Right cardiac atrium (tissue), 5 donors: Measurements from ENCODE around the gene XCR1. TPM values are rescaled to one million over a fixed set of nuclear protein-coding genes. Genes with fewer than 3 reads are reported as not detected.
A peak's percentile ranks its signal among the peaks of the same experiment; 100 is the strongest.

ENCODE experiments used
- ATAC-seq, 2 donors: fragments of 200-7000 bp; cut with Tn5 transposase; one replicate each; pipeline versions ENCODE4 v1.8.0 to v1.9.1; 2020; ENCODE audit warnings: moderate library complexity in 2 of 2, mild to moderate bottlenecking in 1 of 2
- DNase-seq, 3 donors: peaks; one replicate each; pipeline ENCODE4 v3.0.0-alpha.2; 2020
- H3K27ac ChIP-seq: one replicate; pipeline ENCODE4 v1.5.1; 2013; ENCODE audit warnings: mild to moderate bottlenecking, low read length, control low read depth, moderate library complexity
- H3K27me3 ChIP-seq: one replicate; pipeline ENCODE4 v1.6.1; 2013; ENCODE audit not compliant: control insufficient read depth, insufficient read depth
- H3K4me1 ChIP-seq: one replicate; pipeline ENCODE4 v1.6.1; 2013; ENCODE audit warnings: low read length; ENCODE audit not compliant: control insufficient read depth, insufficient read depth
- H3K4me3 ChIP-seq: one replicate; pipeline ENCODE4 v1.5.1; 2013; ENCODE audit warnings: low read length, control low read depth
- H3K9me3 ChIP-seq: one replicate; pipeline ENCODE4 v1.6.1; 2013; ENCODE audit warnings: low read length; ENCODE audit not compliant: control insufficient read depth
- WGBS: extraction: QIAGEN DNeasy Blood & Tissue Kit; methylation state at CpG from one replicate; pipeline ENCODE4 v1.1.7; 2013; 5-methylcytosine and 5-hydroxymethylcytosine counted together
- intact Hi-C, 4 donors: fragments of 100-400 bp; cut with DNase I; formaldehyde crosslinking; loops; one replicate each; pipeline versions ENCODE4 v1.11.0 to v1.14.0; 2022 to 2023
- polyA plus RNA-seq: library from polyadenylated mRNA; stranded (reverse); fragments of 200-250 nt; gene quantifications from one replicate; pipeline ENCODE4 v1.2.3, GENCODE V29; 2013
- total RNA-seq, 4 donors: library from RNA; stranded (reverse); fragmentation: NEBNext Ultra II Directional; extraction: Animal tissue kit (Norgen Biotek cat#: 25700); gene quantifications; one replicate each; pipeline ENCODE4 v1.2.1, GENCODE V29; 2021
- donor health status: healthy with polysubstance abuse.
- donor health status: DM: no; HTN: yes; CAD: no.
- donor health status: DM: no; HTN: no; CAD: no.
- donor health status: DM: no; HTN: yes; CAD: no; lungs with severe emphysema.
- donor health status: DM: yes; HTN: yes; CAD: no.

Gene XCR1
- total and polyA plus RNA-seq, 5 donors = 0.06 TPM; not detected in 4

DNA sequence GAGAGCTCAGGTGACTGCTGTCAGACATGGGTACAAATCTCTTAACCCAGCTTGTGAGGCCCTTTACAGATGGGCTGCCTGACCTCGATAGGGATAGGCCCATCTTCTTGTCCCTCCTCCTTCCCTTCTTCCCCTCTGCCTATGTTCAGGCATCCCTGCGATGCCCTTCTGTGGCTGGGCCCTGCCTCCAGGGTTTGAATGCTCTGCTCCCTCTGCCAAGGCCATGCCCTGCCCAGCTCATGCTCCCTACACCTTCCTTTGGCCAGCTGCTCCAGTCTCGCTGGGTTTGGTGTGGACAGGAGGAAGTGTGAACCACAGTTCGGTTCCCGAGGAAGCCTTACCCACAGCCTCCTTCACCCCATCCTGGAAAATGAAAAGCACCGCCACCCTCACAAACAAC lies 35.9 kb downstream of the XCR1 start:
- DNase-seq (no peak), ATAC-seq (no peak)
- Histone ChIP-seq H3K27ac (peak overlapping the region; percentile 92), H3K4me1 (peaks cover 44% of the 10 kb centered on the region), H3K27me3 (no peaks in the 10 kb centered on the region), H3K9me3 (no peaks in the 10 kb centered on the region), H3K4me3 (no peak overlapping the region)
- intact Hi-C loops = no loop called here
- WGBS = 62% methylated on average over 6 of the region's 6 CpGs

DNA sequence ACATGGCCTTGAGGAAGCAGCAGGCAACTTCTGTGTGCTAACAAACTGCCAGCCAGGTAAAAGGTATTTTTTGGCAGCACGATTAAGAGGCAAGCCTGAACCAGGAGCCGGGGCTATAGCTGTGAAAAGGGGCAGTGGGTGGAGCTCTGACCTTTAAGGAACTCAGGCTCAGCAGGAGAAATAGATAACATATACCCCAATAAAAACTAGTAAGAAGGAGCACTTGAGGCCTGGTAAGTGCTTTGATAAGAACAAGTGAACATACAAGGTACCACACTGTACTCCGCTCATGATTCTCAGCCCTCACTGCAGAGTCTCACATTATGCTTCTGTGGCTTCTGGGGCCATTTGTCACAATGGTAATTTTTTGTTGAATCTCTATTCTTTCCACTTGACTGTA lies 37.1 kb downstream of the XCR1 start:
- DNase-seq = no peak
- intact Hi-C loops = no loop called here
- Histone ChIP-seq H3K9me3 (no peaks in the 10 kb centered on the region), H3K27me3 (no peaks in the 10 kb centered on the region), H3K4me3 (no peak overlapping the region), H3K27ac (peak overlapping the region; percentile 83), H3K4me1 (peaks cover 44% of the 10 kb centered on the region)
- ATAC-seq = no peak
- WGBS = 53% methylated on average over 3 of the region's 3 CpGs

DNA sequence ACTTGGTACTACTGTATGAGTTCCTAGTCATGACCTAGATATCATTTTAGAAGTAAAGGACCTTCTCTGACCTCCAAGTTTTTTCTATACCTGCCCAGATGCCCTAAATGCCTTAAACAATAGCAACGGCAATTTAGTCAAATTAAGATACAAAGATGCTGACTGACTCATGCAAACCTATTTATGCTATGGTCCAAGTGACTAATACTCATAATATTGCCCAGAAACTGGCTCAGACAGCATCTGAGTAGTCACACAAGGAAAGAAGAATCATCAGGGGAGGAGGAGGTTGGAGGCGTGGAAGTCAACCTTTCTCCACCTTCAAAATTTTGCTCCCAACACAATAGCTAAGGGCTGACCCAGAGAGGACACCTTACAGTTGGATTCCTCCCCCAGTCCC lies 38.5 kb downstream of the XCR1 start:
- intact Hi-C loops = no loop called here
- no peak for DNase-seq
- H3K4me1 ChIP-seq = peaks cover 48% of the 10 kb centered on the region
- no peaks in the 10 kb centered on the region for H3K27me3 ChIP-seq
- no peak overlapping the region for H3K4me3 ChIP-seq
- WGBS = 74% methylated on average over 2 of the region's 2 CpGs
- peak overlapping the region; percentile 83 for H3K27ac ChIP-seq
- no peak for ATAC-seq
- no peaks in the 10 kb centered on the region for H3K9me3 ChIP-seq

GRCh38 chr3:45988362-45988761 lies 38.9 kb downstream of the XCR1 start:
- H3K27me3 ChIP-seq = no peaks in the 10 kb centered on the region
- H3K27ac ChIP-seq = peak overlapping the region; percentile 99
- WGBS = 63% methylated on average over 4 of the region's 4 CpGs
- DNase-seq (no peak), ATAC-seq (no peak)
- intact Hi-C loops = no loop called here
- peaks cover 48% of the 10 kb centered on the region for H3K4me1 ChIP-seq
- no peak overlapping the region for H3K4me3 ChIP-seq
- H3K9me3 ChIP-seq = no peaks in the 10 kb centered on the region

DNA sequence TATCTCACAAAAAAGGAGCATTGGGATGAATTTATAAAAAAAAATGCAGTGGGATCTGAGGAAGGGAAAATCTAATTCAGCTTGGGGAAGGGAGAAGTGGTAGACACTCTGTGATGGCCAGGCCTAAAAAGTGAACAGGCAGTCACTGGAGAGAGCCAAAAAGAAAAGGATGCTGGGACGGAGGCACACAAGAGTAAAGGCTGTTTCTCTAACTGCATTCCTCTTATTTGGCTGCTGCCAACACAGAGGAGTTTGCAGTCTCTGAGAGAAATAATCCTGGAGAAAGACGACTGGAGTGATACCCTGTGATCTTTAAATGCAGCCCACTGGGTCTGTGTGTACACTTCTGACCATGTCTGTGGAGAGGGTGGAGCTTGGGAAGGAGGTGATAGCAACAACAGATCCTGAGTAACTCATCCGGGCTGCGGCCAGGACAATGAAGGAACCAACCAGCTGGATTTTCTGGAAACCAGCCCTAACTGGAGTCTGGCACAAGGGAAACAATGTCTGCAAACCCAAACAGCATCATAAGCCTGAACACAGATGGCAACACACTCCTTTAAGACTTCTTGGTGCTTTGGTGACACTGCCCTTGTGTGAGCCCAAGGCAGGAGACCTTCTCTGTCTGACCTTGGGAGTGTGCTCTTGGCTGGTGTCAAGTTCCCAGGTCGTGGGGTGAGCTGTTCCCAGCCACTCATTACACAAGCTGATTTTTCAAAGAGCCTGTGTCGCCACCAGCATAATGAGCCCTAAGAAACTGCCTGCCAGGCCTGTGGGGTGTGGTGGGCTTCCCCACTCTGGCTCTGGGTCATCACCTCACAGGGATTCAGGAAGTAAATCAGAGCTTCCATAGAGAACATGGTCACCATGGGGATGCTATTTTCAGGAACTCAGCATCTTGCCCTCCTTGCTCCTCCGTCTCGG lies 39.7 kb downstream of the XCR1 start:
- Histone ChIP-seq H3K9me3 (no peaks in the 10 kb centered on the region), H3K27me3 (no peaks in the 10 kb centered on the region), H3K4me3 (no peak overlapping the region), H3K4me1 (peaks cover 44% of the 10 kb centered on the region), H3K27ac (peak overlapping the region; percentile 99)
- ATAC-seq (peak; percentile 40 to 44), DNase-seq (peak; percentile 54 to 81 (median 74))
- WGBS = 19% methylated on average over 8 of the region's 8 CpGs
- intact Hi-C loops = no loop called here

DNA sequence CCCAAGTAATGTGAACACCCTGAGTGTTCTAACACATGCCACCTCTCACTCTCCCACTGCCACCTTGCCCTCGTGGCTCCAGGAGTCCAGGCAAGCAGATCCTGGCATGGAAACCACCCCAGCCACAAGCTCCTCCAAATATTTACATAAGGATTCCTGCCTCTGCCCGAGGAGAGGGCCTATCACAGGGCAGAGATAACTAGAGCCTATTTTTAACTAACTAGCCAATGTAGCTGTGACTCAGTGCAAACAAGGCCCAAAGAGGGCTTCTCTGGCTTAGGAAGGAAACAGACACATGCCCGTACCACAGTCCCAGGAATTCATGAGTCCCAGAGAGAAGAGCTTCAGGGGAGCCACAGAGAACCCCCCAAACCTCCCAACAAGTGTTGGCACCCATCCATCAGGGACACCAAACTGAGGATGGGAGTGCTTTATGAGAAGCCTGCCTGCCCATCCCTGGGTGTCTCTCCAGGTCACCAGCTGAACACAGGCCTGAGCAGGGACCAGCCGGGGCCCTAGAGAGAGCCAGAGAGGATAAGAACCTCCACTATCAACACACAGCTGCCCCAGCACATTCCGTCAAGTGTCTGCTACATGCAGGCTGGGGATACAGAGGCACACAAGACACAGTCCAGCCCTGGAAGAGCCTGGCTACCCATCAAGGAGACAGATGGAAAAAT lies 40.8 kb downstream of the XCR1 start:
- Histone ChIP-seq H3K27ac (peak overlapping the region; percentile 99), H3K27me3 (no peaks in the 10 kb centered on the region), H3K4me3 (no peak overlapping the region), H3K4me1 (peaks cover 36% of the 10 kb centered on the region), H3K9me3 (no peaks in the 10 kb centered on the region)
- intact Hi-C loops = no loop called here
- ATAC-seq = peak; percentile 72 to 81
- WGBS = 38% methylated on average over 5 of the region's 5 CpGs
- peak; percentile 37 to 64 (median 63) for DNase-seq

DNA sequence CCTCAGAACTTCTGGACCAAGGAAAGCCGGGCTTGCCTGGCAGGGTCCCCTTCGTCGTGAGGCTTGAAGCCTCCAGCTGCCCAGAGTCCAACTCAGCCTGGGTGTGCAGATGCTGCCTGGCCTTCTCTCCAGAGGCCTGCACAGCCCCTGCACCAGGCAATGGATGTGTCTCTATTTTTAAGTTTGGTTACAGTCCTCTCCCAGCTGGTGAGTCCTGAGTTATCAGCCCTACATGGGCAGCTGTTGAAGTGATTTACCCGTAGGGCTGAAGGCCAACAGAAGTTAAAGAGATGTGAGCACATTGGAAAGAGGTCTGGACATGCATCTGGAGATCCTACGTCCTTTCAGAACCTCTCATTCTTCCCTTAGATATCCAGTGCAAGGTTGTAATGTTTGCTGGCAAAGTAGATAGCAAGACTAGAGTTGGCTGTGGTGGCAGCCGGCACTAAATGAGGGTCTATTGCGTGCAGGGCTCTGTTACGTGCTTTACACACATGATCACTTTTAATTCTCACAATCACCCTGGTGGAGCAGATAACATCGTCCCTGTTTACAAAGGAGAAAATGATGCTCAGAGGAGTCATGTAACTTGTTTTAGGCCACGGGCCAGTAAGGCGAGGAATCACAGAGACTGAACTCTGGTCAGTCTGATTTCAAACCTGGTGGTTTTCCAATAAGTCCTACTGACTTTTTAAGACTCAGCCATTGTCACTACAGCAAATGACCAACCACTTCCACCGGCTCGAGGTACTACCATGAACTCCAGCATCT lies 41.6 kb downstream of the XCR1 start:
- H3K27me3 ChIP-seq = no peaks in the 10 kb centered on the region
- H3K4me1 ChIP-seq = peaks cover 33% of the 10 kb centered on the region
- peak; percentile 39 to 52 for ATAC-seq
- intact Hi-C loops = no loop called here
- DNase-seq = peak in 1 of 3 donors; percentile 55
- H3K27ac ChIP-seq = peak overlapping the region; percentile 85
- H3K9me3 ChIP-seq = no peaks in the 10 kb centered on the region
- H3K4me3 ChIP-seq = no peak overlapping the region
- 43% methylated on average over 13 of the region's 13 CpGs for WGBS

DNA sequence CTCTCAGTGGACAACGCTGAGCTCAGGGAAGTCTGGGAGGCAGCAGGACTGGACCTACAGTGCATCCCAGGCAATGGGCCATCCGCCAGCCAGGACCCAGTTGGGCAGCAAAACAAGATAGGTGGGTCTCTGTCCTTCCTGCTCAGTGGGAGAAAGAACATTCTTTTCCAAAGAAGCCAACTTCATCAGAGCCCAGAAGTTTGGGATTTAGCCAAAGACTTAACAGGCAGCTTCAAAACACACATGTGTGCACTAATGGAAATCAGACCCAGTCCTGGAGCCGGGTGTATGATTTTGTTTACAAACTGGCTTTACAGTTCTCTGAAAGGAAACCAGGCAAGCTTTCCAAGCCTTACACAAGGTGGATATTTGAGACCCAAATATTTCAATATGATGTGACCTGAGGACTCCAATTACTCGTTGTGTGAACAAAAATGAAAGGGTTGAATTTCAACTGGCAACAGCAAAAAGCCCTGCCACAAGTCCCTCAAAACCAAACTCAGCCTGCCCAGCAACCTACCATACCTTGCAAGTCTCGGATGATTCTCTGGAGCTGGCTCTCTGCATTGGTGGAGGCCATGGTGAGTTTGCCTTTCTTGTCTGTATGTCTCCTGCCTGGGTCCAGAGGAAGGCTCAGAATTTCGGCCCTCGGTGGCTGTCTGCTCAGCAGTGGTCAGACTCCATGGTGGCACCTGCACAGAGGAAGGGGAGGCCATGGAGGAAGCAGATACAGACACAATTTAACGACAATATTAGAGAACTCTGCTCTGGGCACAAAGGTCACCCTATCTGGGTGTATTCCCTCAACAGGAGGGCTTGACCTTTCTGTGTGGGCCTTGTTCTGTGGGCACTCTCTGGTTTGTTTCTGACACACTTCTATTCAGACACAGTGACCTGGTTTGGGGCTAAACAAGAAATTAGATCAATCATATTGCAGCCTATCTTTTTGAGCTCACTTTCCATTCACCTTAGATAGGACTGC lies 42.7 kb downstream of the XCR1 start:
- no peaks in the 10 kb centered on the region for H3K27me3 ChIP-seq
- peak overlapping the region; percentile 85 for H3K27ac ChIP-seq
- 70% methylated on average over 8 of the region's 8 CpGs for WGBS
- peaks cover 31% of the 10 kb centered on the region for H3K4me1 ChIP-seq
- ATAC-seq = peak in 1 of 2 donors; percentile 17
- intact Hi-C loops = no loop called here
- no peak overlapping the region for H3K4me3 ChIP-seq
- no peaks in the 10 kb centered on the region for H3K9me3 ChIP-seq
- DNase-seq = peak in 2 of 3 donors; percentile 70 to 72

DNA sequence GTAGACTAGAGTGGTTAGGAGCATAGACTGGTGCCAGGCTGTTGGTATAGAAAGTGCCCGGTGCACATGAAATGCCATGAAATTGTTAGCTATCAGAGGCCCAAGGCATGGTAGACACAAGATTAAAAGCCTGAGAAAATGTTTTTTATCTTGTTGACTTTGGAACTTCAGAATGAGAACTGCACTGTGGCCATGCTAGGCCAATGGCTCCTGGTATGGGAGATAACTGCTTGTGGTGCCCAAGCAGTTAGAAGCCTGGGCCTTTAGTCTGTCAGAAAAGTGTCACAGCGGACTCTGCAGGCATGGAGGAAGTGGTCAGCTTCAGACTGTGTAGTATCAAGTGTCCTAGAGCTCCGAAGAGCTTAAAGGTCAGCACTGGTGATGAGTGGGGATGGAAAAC lies 43.5 kb downstream of the XCR1 start:
- Histone ChIP-seq H3K4me1 (peaks cover 26% of the 10 kb centered on the region), H3K4me3 (no peak overlapping the region), H3K27me3 (no peaks in the 10 kb centered on the region), H3K9me3 (no peaks in the 10 kb centered on the region), H3K27ac (no peak overlapping the region)
- DNase-seq (no peak), ATAC-seq (no peak)
- 67% methylated on average over 3 of the region's 3 CpGs for WGBS
- intact Hi-C loops = no loop called here
